K562 (cell line): ENCODE results near the gene LAMA2.

Source experiments
- CHD2 ChIP-seq: IDR thresholded peaks from 2 replicates; pipeline ENCODE4 v1.6.1; 2011; ENCODE audit warnings: low read depth, low read length
- ELF2 ChIP-seq: fragments of 250-450 bp; sonication (Bioruptor Pico); IDR thresholded peaks from 2 replicates; pipeline ENCODE4 v1.5.0; 2021; ENCODE audit warnings: mild to moderate bottlenecking
- NCOA4 ChIP-seq: fragments of 450-650 bp; IDR thresholded peaks from 2 replicates; pipeline ENCODE4 v1.6.1; 2018; ENCODE audit warnings: mild to moderate bottlenecking; ENCODE audit not compliant: partially characterized antibody
- RBM14 ChIP-seq: fragments of 200-400 bp; formaldehyde crosslinking; IDR thresholded peaks from 2 replicates; pipeline ENCODE4 v1.6.1; 2018; ENCODE audit warnings: low read depth, mild to moderate bottlenecking, low read length, moderate library complexity, borderline replicate concordance; ENCODE audit not compliant: insufficient read depth
- TARDBP ChIP-seq: fragments of 450-650 bp; IDR thresholded peaks from 2 replicates; pipeline ENCODE4 v1.6.1; 2016
- TEAD4 ChIP-seq, 2 experiments: sonication (generic) in 1 of 2; formaldehyde crosslinking in 1 of 2; IDR thresholded peaks; 2 replicates each; pipeline versions ENCODE4 v1.6.1 to v1.8.0; 2012 to 2022; ENCODE audit warnings: borderline replicate concordance in 1 of 2, inconsistent platforms in 1 of 2, low read length in 1 of 2, mild to moderate bottlenecking in 1 of 2, missing genetic modification reagents in 1 of 2

DNA sequence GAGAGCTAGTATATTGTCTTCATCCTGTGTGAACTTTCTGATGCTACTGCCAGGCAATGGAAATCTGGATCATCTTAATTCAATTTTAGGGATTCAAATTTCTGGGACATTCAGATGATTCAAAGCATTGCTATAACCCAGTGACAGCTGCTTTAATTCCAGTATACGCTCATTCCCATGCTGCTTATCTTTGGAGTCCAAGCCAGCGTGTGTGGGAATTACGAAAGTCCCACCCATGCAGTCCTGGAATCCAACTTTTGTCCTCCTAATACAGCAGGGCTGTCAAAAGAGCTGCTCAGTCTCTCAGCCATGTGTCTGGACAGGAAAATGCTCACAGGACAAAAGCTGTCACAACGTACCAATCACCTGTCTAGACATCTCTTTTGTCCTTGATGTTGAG, 219.8 kb downstream of the LAMA2 start:
- TF ChIP-seq NCOA4 (no peak), TEAD4 (IDR thresholded peaks at IDR 0.05; ENCODE audit: low read length) (no peak), TEAD4 (CRISPR knock-in tag; IDR thresholded peaks at IDR 0.05; ENCODE audit: borderline replicate concordance) (no peak), TARDBP (no peak), CHD2 (no peak), ELF2 (no peak), RBM14 (no peak)
